ENCODE data around the gene GAB1. TPM values are rescaled to one million over a fixed set of nuclear protein-coding genes. Genes with fewer than 3 reads are reported as not detected.

The GAB1 gene
- total and polyA plus RNA-seq, 4 donors, result 6.4 to 138 (median 22.6) TPM

DNA sequence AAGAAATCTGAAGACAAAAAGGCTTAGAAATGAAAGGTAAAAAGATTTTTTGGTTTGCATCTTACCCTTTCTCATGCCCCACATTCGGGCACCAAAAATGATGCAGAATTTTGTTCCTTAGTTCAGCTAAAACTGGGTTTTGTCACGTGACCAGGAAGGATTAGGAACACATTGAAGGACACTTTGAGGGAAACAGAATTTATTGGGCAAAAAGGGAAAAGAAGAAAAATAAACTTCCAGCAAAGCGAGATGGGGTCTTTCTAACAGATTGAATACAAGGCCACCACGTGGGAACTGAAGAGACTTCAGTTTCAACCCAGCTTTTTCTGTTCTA lies 95.5 kb downstream of the GAB1 start:
- H3K36me3 ChIP-seq (ENCODE audit: control insufficient read depth in 4 of 4, insufficient read depth in 4 of 4, low read length in 4 of 4), result peaks cover 3 to 36% (median 25%) of the 10 kb centered on the region in 4 donors
- TF ChIP-seq, protein P1, sequence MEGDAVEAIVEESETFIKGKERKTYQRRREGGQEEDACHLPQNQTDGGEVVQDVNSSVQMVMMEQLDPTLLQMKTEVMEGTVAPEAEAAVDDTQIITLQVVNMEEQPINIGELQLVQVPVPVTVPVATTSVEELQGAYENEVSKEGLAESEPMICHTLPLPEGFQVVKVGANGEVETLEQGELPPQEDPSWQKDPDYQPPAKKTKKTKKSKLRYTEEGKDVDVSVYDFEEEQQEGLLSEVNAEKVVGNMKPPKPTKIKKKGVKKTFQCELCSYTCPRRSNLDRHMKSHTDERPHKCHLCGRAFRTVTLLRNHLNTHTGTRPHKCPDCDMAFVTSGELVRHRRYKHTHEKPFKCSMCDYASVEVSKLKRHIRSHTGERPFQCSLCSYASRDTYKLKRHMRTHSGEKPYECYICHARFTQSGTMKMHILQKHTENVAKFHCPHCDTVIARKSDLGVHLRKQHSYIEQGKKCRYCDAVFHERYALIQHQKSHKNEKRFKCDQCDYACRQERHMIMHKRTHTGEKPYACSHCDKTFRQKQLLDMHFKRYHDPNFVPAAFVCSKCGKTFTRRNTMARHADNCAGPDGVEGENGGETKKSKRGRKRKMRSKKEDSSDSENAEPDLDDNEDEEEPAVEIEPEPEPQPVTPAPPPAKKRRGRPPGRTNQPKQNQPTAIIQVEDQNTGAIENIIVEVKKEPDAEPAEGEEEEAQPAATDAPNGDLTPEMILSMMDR (IDR thresholded peaks at IDR 0.05; ENCODE audit: control extremely low read depth, extremely low read depth), result no peak
- H3K9me3 ChIP-seq (ENCODE audit: control insufficient read depth in 4 of 4, insufficient read depth in 3 of 4, low read length in 3 of 4), result peaks cover 0 to 13% (median 6%) of the 10 kb centered on the region in 4 donors
- no peak overlapping the region for H3K27ac ChIP-seq (ENCODE audit: low read depth in 1 of 2, low read length in 1 of 2)
- no peak overlapping the region for H3K9ac ChIP-seq (ENCODE audit: insufficient read depth in 1 of 2, low read length in 2 of 2)
- WGBS, 2 donors, result 96% methylated on average over 4 of the region's 4 CpGs
- H3K4me3 ChIP-seq, result no peak overlapping the region
- DNase-seq (no peak), ATAC-seq (ENCODE audit: insufficient read depth, low FRiP score) (no peak)
- peaks cover 0 to 12% (median 0%) of the 10 kb centered on the region in 5 donors for H3K4me1 ChIP-seq (ENCODE audit: control insufficient read depth in 5 of 5, insufficient read depth in 5 of 5, low read length in 5 of 5)
- H3K27me3 ChIP-seq (ENCODE audit: control insufficient read depth in 3 of 3, insufficient read depth in 3 of 3, low read length in 2 of 3), result no peaks in the 10 kb centered on the region

DNA sequence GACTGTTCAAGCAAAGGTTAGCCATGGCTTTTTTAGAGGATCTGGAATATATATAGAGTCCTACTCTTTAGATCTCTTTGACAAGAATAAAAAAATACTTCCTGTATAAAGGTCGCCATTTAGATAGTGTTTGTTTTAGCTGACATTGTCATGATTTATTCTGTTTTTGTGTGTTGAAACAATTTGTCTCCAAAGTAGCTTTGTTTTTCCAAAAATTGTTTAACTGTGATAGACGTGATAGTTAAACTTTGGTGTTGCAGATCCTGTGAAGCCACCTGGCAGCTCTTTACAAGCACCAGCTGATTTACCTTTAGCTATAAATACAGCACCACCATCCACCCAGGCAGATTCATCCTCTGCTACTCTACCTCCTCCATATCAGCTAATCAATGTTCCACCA lies 96.6 kb downstream of the GAB1 start:
- peaks cover 0 to 6% (median 0%) of the 10 kb centered on the region in 5 donors for H3K4me1 ChIP-seq (ENCODE audit: control insufficient read depth in 5 of 5, insufficient read depth in 5 of 5, low read length in 5 of 5)
- H3K27ac ChIP-seq (ENCODE audit: low read depth in 1 of 2, low read length in 1 of 2), result no peak overlapping the region
- H3K9ac ChIP-seq (ENCODE audit: insufficient read depth in 1 of 2, low read length in 2 of 2), result no peak overlapping the region
- no peaks in the 10 kb centered on the region for H3K27me3 ChIP-seq (ENCODE audit: control insufficient read depth in 3 of 3, insufficient read depth in 3 of 3, low read length in 2 of 3)
- DNase-seq (no peak), ATAC-seq (ENCODE audit: insufficient read depth, low FRiP score) (no peak)
- H3K36me3 ChIP-seq (ENCODE audit: control insufficient read depth in 4 of 4, insufficient read depth in 4 of 4, low read length in 4 of 4), result peaks cover 5 to 39% (median 29%) of the 10 kb centered on the region in 4 donors
- TF ChIP-seq, protein P1 (IDR thresholded peaks at IDR 0.05; ENCODE audit: control extremely low read depth, extremely low read depth), result no peak
- 70 to 72% methylated on average over 2 of the region's 2 CpGs for WGBS, 2 donors
- H3K4me3 ChIP-seq, result no peak overlapping the region
- peaks cover 0 to 13% (median 6%) of the 10 kb centered on the region in 4 donors for H3K9me3 ChIP-seq (ENCODE audit: control insufficient read depth in 4 of 4, insufficient read depth in 3 of 4, low read length in 3 of 4)

GRCh38 chr4:143435955-143436354 lies 99.3 kb downstream of the GAB1 start:
- Histone ChIP-seq H3K9me3 (ENCODE audit: control insufficient read depth in 4 of 4, insufficient read depth in 3 of 4, low read length in 3 of 4) (peaks cover 0 to 4% (median under 1%) of the 10 kb centered on the region in 4 donors), H3K27ac (ENCODE audit: low read depth in 1 of 2, low read length in 1 of 2) (no peak overlapping the region), H3K9ac (ENCODE audit: insufficient read depth in 1 of 2, low read length in 2 of 2) (no peak overlapping the region), H3K27me3 (ENCODE audit: control insufficient read depth in 3 of 3, insufficient read depth in 3 of 3, low read length in 2 of 3) (no peaks in the 10 kb centered on the region), H3K36me3 (ENCODE audit: control insufficient read depth in 4 of 4, insufficient read depth in 4 of 4, low read length in 4 of 4) (peaks cover 8 to 45% (median 35%) of the 10 kb centered on the region in 4 donors), H3K4me1 (ENCODE audit: control insufficient read depth in 5 of 5, insufficient read depth in 5 of 5, low read length in 5 of 5) (peaks cover 0 to 9% (median 0%) of the 10 kb centered on the region in 5 donors), H3K4me3 (no peak overlapping the region)
- 96 to 97% methylated on average over 1 of the region's 1 CpG for WGBS, 2 donors
- DNase-seq (no peak), ATAC-seq (ENCODE audit: insufficient read depth, low FRiP score) (no peak)
- TF ChIP-seq, protein P1 (IDR thresholded peaks at IDR 0.05; ENCODE audit: control extremely low read depth, extremely low read depth), result no peak

DNA sequence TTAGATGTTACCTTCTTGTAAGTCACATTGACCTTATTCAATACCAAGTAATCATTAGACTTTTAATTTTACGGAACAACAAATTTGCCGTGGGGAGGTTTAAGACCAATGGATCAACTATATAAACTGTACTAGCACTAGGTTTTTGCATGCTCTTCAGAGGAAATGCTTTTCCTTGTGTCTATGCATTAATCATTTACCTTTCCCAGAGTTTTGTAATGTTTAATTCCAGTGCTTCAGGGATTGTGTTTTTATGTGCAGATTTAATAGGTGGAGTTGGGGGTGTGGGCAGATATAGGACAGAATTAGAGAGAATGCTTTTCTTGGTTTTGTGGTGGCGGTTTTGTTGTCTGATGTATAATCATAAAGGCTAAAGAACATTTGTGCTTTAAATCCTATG lies 100.8 kb downstream of the GAB1 start:
- Histone ChIP-seq H3K4me3 (no peak overlapping the region), H3K27ac (ENCODE audit: low read depth in 1 of 2, low read length in 1 of 2) (no peak overlapping the region), H3K27me3 (ENCODE audit: control insufficient read depth in 3 of 3, insufficient read depth in 3 of 3, low read length in 2 of 3) (no peaks in the 10 kb centered on the region), H3K4me1 (ENCODE audit: control insufficient read depth in 5 of 5, insufficient read depth in 5 of 5, low read length in 5 of 5) (peaks cover 0 to 11% (median 0%) of the 10 kb centered on the region in 5 donors), H3K9ac (ENCODE audit: insufficient read depth in 1 of 2, low read length in 2 of 2) (no peak overlapping the region), H3K36me3 (ENCODE audit: control insufficient read depth in 4 of 4, insufficient read depth in 4 of 4, low read length in 4 of 4) (peaks cover 8 to 37% (median 29%) of the 10 kb centered on the region in 4 donors), H3K9me3 (ENCODE audit: control insufficient read depth in 4 of 4, insufficient read depth in 3 of 4, low read length in 3 of 4) (no peaks in the 10 kb centered on the region)
- WGBS, 2 donors, result 97 to 98% methylated on average over 3 of the region's 3 CpGs
- TF ChIP-seq, protein P1 (IDR thresholded peaks at IDR 0.05; ENCODE audit: control extremely low read depth, extremely low read depth), result no peak
- DNase-seq (no peak), ATAC-seq (ENCODE audit: insufficient read depth, low FRiP score) (no peak)

Data from lung (tissue), 12 donors.